HG03060 (cell line): ENCODE data around the gene ZNRD2.
"Not testable (repeated sequence)": the region's sequence is repeated elsewhere in the genome, so short reads cannot be mapped to it uniquely, and the experiment has no call there.

Experiments
- ATAC-seq: cut with Tn5 transposase; IDR thresholded peaks from one replicate; pipeline ENCODE4 v1.9.1; 2021; ENCODE audit warnings: low read depth, moderate number of reproducible peaks; ENCODE audit not compliant: unreplicated experiment

ZNRD2 gene

GRCh38 chr11:65569973-65570918 is at the start of gene ZNRD2:
Gene ZNRD2 (plus strand): TSS chr11:65570477. CDS start chr11:65570492, 15 bp downstream.
- peak; percentile 46 for ATAC-seq

- ATAC-seq = not testable (repeated sequence)
Measured at GRCh38 chr11:65521777-65522521, 48.3 kb upstream of the ZNRD2 start.

GRCh38 chr11:65522718-65523630 is 47.3 kb upstream of the ZNRD2 start:
- not testable (repeated sequence) for ATAC-seq

GRCh38 chr11:65523631-65523968 is 46.7 kb upstream of the ZNRD2 start:
- not testable (repeated sequence) for ATAC-seq

- no peak for ATAC-seq
Measured at GRCh38 chr11:65524014-65524740, 46.1 kb upstream of the ZNRD2 start.

GRCh38 chr11:65524741-65525545 is 45.3 kb upstream of the ZNRD2 start, which contains the start of gene SCYL1:
Gene SCYL1 (plus strand): TSS chr11:65525083. CDS start chr11:65525154, 71 bp downstream.
- ATAC-seq = no peak

- ATAC-seq = no peak
Measured at GRCh38 chr11:65525546-65526480, 44.5 kb upstream of the ZNRD2 start.

- no peak for ATAC-seq
Measured at GRCh38 chr11:65526744-65527143, 43.5 kb upstream of the ZNRD2 start.

- no peak for ATAC-seq
Measured at GRCh38 chr11:65528819-65529350, 41.4 kb upstream of the ZNRD2 start.

- ATAC-seq = no peak
Measured at GRCh38 chr11:65529475-65530156, 40.7 kb upstream of the ZNRD2 start.

GRCh38 chr11:65530157-65530496 is 40.1 kb upstream of the ZNRD2 start:
- no peak for ATAC-seq

- no peak for ATAC-seq
Measured at GRCh38 chr11:65532388-65533064, 37.8 kb upstream of the ZNRD2 start.

- no peak for ATAC-seq
Measured at GRCh38 chr11:65535102-65535501, 35.2 kb upstream of the ZNRD2 start.

GRCh38 chr11:65536412-65537295 is 33.6 kb upstream of the ZNRD2 start:
- ATAC-seq = no peak

GRCh38 chr11:65537296-65537597 is 33.0 kb upstream of the ZNRD2 start:
- ATAC-seq = no peak
